Mucosa of descending colon (tissue), 3 donors: ENCODE data around the gene CSNK2A2. TPM values are rescaled to one million over a fixed set of nuclear protein-coding genes. Genes with fewer than 3 reads are reported as not detected.

Source experiments
- ATAC-seq: fragments of 200-7000 bp; cut with Tn5 transposase; one replicate; pipeline ENCODE4 v1.9.1; 2020; ENCODE audit warnings: mild to moderate bottlenecking, moderate library complexity
- DNase-seq, 3 donors: peaks; one replicate each; pipeline ENCODE4 v3.0.0-alpha.2; 2020
- H3K36me3 ChIP-seq: fragments of 200-600 bp; one replicate; pipeline ENCODE4 v1.8.0; 2021; ENCODE audit warnings: low read depth, mild to moderate bottlenecking
- H3K4me1 ChIP-seq: fragments of 200-600 bp; one replicate; pipeline ENCODE4 v1.8.0; 2021; ENCODE audit warnings: low read depth, mild to moderate bottlenecking
- H3K4me3 ChIP-seq: fragments of 200-600 bp; one replicate; pipeline ENCODE4 v1.8.0; 2021; ENCODE audit warnings: mild to moderate bottlenecking
- H3K9me3 ChIP-seq: fragments of 200-600 bp; one replicate; pipeline ENCODE4 v1.8.0; 2021; ENCODE audit warnings: mild to moderate bottlenecking
- CTCF ChIP-seq: fragments of 200-600 bp; IDR thresholded peaks from one replicate; pipeline ENCODE4 v1.8.0; 2022; ENCODE audit warnings: antibody characterized with exemption, mild to moderate bottlenecking
- intact Hi-C, 2 donors: fragments of 100-400 bp; cut with DNase I in 1 of 2; cut with micrococcal nuclease in 1 of 2; formaldehyde crosslinking; loops; one replicate each; pipeline versions ENCODE4 v1.11.0 to v1.11.1; 2022; cut with DNase I, micrococcal nuclease
- total RNA-seq, 3 donors: library from RNA; stranded (reverse); fragmentation: NEBNext Ultra II Directional in 2 of 3; extraction: Animal tissue kit (Norgen Biotek cat#: 25700) in 2 of 3; gene quantifications; one replicate each; pipeline versions ENCODE4 v1.2.1 to v1.2.4, GENCODE V29; 2021 to 2023
- donor health status: DM: no; HTN: no; CAD: no; lungs with moderate emphysema.
- donor health status: DM: no; HTN: no; CAD: no.
- donor health status: DM: no; HTN: yes; CAD: no.

Gene CSNK2A2
- total RNA-seq, 3 donors from 2014 or later: 45.5 to 79.1 (median 52.8) TPM

GRCh38 chr16:58187665-58188421 is 10.1 kb downstream of the CSNK2A2 start:
- Histone ChIP-seq H3K4me3 (no peak overlapping the region), H3K4me1 (no peaks in the 10 kb centered on the region), H3K9me3 (no peaks in the 10 kb centered on the region), H3K36me3 (peaks cover 5% of the 10 kb centered on the region)
- intact Hi-C loops: no loop called here
- no peak for TF ChIP-seq CTCF
- no peak for ATAC-seq
- no peak for DNase-seq

DNA sequence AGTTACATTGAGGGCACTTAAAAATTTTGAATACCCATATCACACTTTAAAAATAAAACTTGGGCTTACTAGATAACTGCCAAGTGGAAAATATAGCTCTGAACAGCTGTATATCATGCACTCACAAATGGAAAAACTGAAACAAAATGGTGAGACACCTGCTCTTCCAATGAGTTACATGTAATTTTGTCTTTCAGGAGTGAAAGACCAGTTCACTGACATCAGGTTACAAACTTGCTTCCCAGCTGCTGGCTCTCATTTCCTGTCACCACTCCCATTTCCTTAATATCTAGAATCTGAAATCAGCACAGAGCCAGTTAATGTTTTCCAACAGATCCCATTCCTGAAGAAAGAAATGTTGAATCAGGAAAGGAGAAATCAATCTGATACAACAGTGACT is 10.8 kb downstream of the CSNK2A2 start:
- ATAC-seq (no peak), DNase-seq (no peak)
- H3K9me3 ChIP-seq: no peaks in the 10 kb centered on the region
- H3K4me3 ChIP-seq: no peak overlapping the region
- intact Hi-C loops: no loop called here
- H3K36me3 ChIP-seq: peaks cover 5% of the 10 kb centered on the region
- no peaks in the 10 kb centered on the region for H3K4me1 ChIP-seq
- TF ChIP-seq CTCF: no peak

DNA sequence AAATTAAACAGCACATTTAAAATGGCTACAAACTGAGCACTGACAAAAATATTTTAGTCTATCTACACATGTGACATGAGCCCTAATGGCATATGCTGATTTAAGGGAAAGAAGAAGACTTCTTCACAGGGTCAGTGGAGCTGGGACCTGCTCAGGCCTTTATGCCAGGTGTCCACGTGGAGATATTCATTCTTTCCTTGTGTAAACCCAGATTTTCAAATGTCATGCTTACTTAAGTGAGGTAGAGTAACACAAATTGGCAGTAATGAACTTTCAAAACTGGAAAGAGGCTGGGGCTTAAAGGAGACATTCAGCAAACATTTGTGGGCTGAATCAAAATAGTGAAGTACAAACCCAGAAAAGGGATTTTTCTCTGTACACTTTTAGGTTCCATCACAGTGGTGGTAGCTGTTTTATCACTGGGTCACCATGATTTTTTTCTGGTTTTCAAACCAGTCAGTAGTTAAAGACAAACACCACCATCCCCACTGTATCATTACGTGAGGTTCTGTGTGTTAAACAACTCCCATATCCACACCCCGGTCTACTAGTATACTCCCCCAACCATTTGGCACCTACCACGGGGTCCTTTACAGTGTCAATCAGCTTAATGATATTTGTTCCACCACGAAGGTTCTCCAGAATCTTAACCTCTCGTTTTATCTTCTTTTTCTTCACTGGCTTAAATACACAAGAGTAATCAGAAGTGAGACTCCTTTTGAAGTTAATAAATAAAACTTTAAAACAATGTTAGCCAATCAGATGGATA is 11.5 kb downstream of the CSNK2A2 start:
- ATAC-seq (no peak), DNase-seq (no peak)
- no peaks in the 10 kb centered on the region for H3K9me3 ChIP-seq
- H3K36me3 ChIP-seq: peaks cover 10% of the 10 kb centered on the region
- no peaks in the 10 kb centered on the region for H3K4me1 ChIP-seq
- TF ChIP-seq CTCF: no peak
- intact Hi-C loops: no loop called here
- H3K4me3 ChIP-seq: no peak overlapping the region

GRCh38 chr16:58177353-58177710 is 20.6 kb downstream of the CSNK2A2 start:
- no peak overlapping the region for H3K4me3 ChIP-seq
- H3K9me3 ChIP-seq: no peaks in the 10 kb centered on the region
- intact Hi-C loops: no loop called here
- peaks cover 8% of the 10 kb centered on the region for H3K36me3 ChIP-seq
- no peak for ATAC-seq
- DNase-seq: no peak
- no peaks in the 10 kb centered on the region for H3K4me1 ChIP-seq
- no peak for TF ChIP-seq CTCF

- no peaks in the 10 kb centered on the region for H3K4me1 ChIP-seq
- no peak for ATAC-seq
- no peak for DNase-seq
- intact Hi-C loops: no loop called here
- peaks cover 7% of the 10 kb centered on the region for H3K36me3 ChIP-seq
- no peaks in the 10 kb centered on the region for H3K9me3 ChIP-seq
- TF ChIP-seq CTCF: no peak
- no peak overlapping the region for H3K4me3 ChIP-seq
Observed at GRCh38 chr16:58176608-58177352, 21.1 kb downstream of the CSNK2A2 start.
